Germinal center (tissue), 1 donor: ENCODE results near the gene RAD51B.

Source experiments
- DNase-seq: peaks from one replicate; pipeline ENCODE4 v3.0.0; 2012; ENCODE audit warnings: mixed read lengths, low spot score

Gene RAD51B

GRCh38 chr14:68730348-68730747 is 910.8 kb downstream of the RAD51B start:
- no peak for DNase-seq

DNA sequence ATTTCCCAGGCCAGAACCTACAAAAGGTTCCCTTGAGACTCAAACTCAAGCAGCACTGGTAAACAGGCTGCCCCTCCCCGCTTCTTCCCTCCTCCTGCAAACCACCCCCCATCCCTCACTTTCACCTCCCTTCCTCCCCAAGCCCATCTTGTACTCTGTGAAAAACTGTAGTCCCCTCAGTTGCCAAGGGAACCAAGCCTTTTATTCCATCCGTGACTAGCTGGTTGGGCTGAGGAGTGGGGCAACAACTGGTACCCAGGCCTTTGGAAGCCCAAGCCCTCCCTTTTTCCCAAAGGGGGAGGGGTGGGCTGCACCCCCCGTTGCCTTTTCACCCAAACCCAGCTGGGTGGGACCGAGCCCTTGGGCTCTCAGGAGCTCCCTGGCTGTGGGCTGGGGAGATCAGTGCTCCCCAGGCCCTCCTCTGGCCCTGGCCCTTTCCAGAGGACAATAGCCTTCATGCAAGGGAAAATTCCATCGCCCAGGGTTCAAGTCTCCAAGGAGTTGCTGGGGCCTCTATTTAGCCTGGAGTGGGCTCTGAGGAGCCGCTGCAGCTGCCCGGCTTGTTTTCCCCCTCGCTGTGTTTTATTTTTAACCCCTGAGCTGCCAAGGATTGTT is 911.3 kb downstream of the RAD51B start:
- DNase-seq: no peak

- DNase-seq: no peak
Observed at GRCh38 chr14:68733086-68733914, 913.7 kb downstream of the RAD51B start.

DNA sequence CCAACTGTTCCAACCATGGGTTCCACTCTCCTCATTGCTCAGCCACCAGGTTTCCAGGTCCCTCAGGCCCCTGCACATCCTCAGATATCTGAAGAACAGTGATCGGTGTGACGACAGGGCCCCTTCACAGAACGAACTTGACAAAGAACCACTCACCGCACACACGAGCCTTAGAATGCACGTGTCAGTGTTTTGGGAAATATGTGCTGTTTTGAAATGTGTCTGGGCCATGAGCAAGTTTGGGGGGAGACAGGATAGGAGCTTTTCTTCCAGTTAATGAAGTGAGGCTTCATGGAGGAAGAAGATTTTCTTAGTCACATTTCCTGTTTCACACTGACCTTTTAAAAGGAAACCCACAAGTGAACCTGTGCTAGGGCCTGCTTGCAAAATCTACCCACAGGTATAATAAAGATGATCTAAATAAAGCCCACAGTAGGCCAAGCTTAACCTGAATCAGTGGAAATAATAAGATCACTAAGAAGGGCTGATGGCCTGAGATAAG is 914.7 kb downstream of the RAD51B start:
- DNase-seq: peak; percentile 42

GRCh38 chr14:68735856-68736255 is 916.3 kb downstream of the RAD51B start:
- DNase-seq: no peak

- no peak for DNase-seq
Observed at GRCh38 chr14:68736471-68736871, 916.9 kb downstream of the RAD51B start.

- DNase-seq: no peak
Observed at GRCh38 chr14:68737086-68737485, 917.5 kb downstream of the RAD51B start.

GRCh38 chr14:68738559-68738958 is 919.0 kb downstream of the RAD51B start:
- no peak for DNase-seq

GRCh38 chr14:68739701-68740100 is 920.1 kb downstream of the RAD51B start:
- DNase-seq: no peak

DNA sequence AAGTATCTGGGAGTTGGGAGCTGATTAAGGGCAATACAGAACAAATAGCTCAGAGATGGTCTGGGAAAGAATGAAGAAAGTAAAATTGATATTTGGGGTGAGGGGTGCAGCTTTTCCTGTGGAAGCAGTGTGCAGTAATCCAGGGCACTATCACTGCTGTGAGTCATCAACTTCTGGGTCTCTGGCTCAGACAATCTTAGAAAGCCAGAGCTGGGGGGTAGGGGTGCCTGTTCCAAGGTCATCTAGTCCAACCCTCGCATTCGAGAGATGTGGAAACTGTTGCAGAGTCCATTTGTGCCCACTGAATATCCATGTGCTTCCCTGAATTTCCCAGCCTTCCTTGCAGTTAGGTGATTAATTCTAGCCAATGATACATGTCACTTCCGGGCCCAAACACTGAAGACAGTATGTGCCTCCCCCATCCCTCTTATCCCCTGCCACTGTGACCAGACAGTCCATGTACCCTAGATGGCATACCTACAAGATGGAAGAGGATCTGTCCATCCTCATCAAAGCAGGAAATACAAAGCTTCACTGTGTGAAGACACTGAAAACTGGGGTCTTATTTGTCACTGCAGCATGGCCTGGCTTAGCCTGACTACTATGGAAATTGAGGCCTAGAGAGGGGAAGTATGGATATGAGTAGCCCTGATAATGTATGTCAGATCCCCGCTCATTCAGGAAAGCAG is 921.4 kb downstream of the RAD51B start:
- DNase-seq: no peak

DNA sequence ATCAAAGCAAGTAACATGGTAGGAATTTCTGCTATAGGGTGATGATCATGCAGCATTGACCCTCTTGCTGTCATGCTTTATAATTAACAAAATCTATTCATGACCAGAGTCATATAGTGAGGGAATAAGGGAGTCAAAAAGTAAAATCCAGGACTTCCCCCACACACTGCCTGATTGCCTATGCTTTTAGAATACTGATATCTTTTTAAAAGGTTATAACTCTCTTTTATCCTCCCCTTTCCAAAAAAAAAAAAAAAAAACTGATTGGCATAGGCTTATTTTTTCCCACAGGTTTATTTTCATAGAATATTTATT is 921.9 kb downstream of the RAD51B start:
- DNase-seq: no peak

DNA sequence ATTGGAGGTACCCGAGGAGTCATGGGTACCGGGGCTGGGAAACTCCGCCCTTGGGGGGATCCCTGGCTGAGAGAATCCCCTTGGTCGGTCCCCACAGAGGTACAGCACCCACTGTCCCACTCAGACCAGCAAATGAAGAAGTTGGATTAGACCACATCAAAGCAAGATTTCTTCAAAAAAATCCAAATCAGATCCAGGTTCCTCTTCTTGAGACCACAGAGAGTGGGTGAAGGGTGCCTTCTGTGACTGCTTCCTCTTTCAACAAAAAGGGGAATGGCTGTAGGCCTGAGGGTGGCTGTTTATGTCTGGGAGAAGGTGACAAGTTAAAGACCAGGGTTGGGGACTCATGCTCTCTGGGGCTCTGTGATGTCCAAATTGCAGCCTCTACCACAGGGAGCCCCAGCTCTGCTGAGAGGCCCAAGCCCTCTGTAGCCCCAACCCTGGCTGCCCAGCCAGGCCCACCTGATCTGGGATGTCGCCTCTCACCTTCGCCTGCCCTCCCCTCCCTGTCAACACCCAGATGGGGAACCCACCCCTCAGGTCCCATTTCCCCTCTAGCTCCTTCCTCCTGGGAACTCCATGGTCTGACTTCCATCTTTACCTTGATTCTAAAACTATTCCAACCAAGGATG is 922.4 kb downstream of the RAD51B start:
- DNase-seq: peak; percentile 76

- no peak for DNase-seq
Observed at GRCh38 chr14:68744613-68745012, 925.0 kb downstream of the RAD51B start.

GRCh38 chr14:68747393-68747792 is 927.8 kb downstream of the RAD51B start:
- DNase-seq: no peak

- DNase-seq: no peak
Observed at GRCh38 chr14:68748260-68748659, 928.7 kb downstream of the RAD51B start.

DNA sequence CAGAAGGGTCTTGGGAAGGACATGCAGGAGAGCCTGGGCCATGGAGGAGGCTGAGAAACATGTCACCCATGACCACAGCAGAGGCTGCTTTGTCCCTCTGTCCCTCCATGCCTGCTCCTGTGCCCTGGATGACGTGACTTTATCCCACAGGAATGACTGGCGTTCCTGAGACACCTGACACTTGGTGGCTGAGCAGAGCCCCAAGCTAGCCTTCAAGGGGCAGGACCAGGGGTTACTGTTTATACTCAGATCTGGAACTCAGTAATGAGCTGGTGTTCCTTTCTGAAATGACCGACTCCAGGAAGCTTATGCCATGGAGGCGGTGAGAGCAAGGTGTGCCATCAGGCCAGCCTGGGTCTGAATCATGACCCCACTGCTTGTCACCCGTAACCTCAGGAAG is 929.1 kb downstream of the RAD51B start:
- no peak for DNase-seq

DNA sequence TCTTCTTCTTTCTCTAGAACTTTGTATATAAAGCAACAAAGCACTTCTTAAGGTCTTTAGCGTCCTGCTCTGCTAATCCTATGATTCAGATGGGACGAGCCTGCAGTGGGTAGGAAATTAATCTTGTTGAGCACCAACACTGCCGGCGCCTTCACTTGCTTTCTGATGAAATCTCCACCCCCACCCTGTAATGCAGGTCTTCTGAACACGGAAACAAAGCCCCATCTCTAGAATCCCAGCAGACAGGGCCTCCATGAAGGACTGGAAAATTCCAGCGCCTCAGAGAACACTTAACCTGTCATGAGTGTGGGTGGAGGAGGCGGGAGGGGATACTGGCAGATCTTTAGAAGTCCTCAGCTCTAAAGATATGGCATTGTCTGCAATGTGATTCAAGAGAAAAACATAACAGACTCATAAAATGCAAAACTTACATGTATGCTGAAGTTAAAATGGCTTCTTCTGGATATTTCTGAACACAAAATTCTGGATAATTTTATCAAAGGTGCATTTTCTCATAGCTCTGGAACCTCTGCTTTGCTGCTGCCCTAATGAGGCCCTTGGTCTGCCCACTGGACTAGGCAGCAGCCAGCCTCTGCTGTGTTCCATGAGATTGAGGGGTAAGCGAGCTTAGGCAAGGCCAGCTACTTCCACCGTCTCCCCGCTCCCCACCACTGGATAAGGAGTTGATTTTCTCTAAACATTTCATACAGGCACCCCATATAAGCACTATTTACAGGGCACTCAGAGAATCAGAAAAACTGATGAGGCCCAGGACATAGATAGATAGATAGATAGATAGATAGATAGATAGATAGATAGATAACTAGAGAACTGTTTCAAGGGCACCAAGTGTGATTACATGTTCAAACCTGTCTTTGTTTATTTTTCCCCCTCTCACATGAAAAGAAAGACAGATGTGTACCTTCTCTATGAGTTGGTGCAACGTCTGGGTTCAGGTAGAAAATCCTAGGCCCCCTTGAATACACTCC is 930.2 kb downstream of the RAD51B start:
- DNase-seq: no peak

DNA sequence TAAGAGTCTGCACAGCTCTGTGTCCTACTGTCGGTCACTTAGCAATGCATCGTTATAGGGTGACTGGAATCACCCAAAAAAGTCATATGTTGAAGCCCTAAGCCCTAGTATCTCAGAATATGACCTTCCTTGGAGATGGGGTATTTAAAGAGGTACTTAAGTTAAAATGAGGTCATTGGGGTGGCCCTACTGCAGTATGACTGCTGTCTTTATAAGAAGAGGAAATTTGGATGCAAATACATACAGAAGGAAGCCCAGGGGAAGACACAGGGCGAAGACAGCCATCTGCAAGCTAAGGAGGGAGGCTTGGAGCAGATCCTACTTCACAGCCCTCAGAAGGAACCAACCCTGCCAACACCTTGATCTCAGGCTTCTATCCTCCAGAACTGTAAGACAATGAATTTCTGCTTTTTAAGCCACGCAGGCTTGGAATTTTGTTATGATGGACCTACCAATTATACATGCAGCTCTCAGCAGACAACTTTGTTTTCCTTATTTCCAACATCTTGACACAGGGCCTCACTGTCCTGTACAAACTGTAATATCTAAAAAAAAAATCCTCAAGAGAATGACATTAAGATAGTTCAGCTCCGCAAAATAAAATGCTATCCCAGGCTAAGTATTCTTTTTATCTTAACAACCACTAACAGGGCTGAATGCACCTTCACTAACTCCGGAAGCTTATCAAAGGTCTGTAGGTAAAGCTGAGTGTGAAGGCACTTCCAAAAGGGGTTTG is 932.9 kb downstream of the RAD51B start:
- no peak for DNase-seq

- DNase-seq: no peak
Observed at GRCh38 chr14:68753690-68754089, 934.1 kb downstream of the RAD51B start.

- no peak for DNase-seq
Observed at GRCh38 chr14:68755016-68755353, 935.4 kb downstream of the RAD51B start.

DNA sequence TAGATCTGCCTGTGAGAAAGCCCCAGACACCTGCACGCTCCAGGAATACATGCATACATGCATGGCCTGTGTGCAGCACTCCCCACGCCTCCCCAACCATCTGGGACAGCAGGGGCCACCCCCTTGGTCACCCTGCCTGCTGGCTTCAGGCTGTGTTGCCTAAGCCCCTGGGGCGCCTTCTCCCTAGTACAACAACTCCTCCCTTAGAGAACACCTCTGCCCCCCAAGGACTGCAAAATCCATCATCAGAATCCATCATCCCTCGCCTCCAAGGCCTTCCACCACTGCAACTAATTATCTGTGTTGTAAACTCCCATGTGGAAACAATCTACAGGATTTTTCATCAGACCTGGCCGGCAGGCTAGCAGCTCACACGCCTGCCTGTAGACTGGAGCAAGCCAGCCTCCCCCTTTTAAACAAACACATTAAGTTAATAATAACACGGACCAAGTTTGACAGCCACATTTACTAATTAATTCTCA is 936.5 kb downstream of the RAD51B start:
- DNase-seq: no peak
